HG03460 (cell line): ENCODE measurements around the gene SRPRB.

Source experiments
- ATAC-seq: cut with Tn5 transposase; IDR thresholded peaks from one replicate; pipeline ENCODE4 v1.9.1; 2021; ENCODE audit not compliant: unreplicated experiment

SRPRB gene

DNA sequence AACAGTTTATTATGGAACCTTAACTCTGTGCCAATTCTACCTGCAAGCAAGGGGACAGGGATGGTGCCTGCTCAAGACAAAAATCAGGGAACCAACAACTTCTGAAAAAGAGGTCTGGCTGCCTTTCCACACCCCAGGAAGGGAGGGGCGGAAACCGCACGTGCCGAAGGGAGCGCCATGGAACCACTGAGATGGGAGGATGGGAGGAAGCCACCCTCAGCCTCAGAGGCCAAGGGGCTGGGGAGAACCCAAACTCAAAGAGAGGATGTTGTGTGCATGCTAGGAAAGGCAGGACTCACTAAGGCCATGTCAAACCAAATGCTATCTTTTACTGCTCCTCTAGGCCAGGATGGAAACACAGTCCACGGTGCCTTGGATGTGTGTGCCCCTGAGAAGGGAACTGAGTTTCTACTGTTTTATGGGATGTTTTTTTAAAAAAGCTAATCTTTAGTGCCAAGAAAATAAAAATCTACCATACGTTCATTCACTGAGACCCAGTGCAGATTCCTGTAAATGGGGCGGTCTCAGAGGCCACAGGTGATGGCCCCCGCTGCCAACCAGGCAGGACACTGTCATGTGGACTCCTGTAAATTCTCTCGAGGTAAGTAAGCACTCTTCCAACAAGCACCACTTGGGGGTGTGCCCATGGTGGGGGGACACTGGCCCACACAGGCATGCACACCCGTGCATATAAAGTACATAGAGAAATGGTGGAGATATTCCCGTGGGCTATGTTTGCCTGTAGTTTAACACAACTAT, 20.5 kb downstream of the SRPRB start:
- ATAC-seq: no peak

DNA sequence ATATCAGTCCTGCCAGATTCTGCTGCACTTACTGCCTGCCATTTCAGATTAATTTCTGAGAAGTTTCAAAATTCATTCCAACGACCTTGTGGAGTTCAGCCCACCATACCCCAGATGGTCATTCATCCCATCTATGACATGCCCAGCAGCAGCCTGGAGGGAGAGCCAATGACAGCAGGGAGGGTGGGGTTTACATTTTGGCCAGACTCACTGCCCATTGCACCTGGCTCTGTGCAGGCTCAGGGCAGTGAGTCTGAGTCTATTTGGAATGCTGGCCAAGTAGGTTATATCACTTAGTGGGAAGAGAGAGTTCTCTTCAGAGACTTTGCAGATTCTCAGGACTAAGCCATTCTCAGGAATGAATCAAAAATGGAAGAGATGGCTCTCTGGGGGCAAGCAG, 21.5 kb downstream of the SRPRB start:
- ATAC-seq: no peak

DNA sequence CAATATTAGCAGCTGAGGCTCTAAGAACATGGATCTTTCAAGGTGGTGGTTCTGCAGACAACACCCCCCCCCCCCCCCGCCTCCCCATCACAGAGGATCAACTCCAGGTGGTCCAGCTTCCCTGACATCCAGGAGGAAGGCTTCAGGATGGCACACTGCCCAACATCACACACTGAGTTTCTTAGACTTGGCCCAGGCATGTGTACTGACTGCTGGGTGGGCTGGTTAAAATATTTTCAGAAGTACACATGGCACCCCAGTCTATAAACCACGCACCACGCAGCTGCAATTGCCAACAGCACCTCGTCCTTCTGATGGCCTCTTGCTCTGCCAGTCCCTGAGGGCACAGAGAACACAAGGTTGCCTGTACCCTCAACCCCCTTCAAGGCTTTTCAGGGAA, 22.1 kb downstream of the SRPRB start:
- no peak for ATAC-seq

DNA sequence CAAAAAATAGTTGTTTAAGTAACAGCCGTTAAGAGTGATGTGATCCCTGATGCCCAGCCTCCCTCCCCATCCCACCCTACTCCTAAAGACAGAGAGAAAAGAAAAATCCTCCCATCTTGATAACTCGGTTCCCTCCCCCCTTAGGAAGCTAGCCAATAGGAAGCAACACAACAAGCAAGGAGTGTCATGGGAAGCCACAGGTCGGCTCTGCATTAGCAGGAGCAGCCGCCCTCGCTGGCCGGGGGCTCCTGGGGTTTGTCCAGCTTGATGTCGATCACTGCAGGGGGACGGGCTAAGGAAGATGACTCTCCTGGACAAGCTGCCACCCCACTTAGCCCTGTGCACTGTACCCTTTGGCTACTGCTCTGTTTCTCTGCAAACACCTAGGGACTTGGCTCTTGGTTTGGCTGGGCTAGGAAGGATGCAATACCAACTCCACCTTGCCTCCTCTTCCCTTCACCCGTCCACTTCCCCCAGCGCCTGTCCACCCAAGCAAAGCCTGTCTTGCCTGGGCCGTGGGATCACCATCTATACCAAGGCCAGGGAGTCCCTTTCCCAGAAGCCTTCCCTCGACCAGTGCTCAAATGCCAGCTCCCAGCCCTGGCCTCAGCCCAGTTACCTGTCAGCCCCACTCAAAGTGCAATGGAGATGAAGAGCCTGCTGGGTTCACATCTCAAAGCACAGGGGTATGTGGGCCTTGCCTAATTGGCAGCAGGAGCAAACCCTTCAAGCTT, 23.1 kb downstream of the SRPRB start:
- ATAC-seq: no peak

DNA sequence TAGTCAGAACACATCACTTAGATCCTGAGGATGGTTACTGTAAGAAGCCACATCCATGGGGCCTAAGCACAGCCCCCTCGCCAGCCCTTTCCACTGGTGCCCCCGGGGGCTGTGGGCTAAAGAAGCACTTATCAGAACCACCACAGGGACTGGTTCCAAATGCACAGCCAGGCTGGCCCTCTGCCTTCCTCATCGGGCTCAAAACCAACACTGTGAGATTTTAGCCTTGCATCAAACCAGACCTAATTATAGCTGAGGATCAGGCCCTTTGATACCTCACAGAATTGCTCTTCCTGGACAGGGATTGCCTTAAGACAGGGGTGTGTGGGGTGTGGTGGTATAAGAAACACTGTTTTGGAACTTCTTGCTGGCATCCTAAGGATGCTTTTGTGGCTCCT, 23.7 kb downstream of the SRPRB start:
- no peak for ATAC-seq

DNA sequence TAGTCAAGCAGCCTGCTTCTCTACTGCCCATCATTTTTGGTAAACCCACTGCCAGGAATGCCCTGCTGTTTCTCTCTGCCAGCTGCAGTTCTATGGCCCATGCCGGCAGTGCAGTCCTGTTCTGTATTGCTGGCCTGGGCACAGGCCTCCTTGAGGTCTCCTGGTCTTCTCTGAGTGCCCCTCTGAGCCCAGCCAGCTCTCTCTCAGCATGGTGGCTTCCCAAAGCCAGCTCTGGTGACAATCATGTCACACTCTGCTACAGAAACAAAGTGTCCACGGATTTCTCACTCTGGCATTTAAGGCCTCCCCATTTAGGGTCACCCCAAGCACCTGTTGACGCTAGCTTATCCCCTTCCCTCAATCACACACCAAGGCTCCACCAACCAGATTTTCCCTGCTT, 24.5 kb downstream of the SRPRB start:
- no peak for ATAC-seq

DNA sequence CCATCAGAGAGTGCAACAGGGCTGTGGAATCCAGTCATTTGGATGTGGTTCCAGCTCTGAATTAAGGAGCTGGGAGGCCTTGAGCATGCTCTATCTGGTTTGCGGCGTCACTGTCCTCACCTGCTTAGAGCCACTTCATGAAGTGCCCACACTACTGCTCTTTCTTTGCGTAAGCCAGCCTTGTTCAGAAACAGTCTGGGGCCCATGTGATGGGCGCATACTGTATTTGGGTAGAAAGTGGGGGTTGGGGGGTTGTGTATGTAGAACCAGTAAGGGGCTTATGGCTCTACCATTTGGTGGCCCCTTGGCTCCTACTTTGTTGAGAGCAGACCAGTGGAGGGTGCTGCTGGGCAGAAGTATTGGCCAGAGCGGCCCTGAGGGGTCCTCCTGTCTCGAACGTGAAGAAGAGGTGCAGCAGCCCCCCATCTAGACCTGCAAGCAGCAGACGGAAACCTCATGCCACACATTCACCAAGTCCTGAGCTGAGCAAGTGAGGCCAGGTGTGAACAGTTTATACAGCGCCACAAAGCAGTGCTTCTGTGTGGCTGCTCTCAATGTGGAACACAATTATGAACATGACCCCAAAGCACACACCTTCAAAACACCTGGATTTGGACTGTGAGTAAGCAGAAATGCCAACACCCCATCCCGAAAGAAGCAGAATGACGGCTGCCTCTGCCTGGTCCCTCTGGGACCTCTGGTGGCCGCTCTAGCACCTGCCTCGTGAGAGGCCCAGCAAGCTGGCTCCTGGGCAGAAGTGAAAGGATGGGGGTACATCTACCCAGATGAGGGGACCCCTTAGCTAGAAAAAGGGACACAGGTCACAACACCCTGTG, 26.6 kb downstream of the SRPRB start:
- ATAC-seq: no peak

DNA sequence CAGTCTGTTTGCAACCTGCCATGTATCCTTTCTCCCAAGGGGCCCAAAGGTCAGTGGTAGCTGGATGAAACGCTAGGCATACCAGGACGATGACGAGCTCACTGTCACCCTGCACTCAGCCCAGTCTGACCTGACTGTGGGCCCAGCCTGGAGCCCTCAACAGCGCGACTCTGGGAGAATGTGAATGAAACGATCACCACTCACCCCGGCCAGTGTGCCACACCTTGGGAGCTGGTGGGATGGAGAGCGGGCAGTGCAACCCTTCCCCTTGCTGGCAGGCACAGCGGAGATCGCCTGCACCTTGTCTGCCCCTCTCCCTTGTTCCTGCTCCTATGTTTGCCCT, 27.2 kb downstream of the SRPRB start:
- ATAC-seq: no peak

DNA sequence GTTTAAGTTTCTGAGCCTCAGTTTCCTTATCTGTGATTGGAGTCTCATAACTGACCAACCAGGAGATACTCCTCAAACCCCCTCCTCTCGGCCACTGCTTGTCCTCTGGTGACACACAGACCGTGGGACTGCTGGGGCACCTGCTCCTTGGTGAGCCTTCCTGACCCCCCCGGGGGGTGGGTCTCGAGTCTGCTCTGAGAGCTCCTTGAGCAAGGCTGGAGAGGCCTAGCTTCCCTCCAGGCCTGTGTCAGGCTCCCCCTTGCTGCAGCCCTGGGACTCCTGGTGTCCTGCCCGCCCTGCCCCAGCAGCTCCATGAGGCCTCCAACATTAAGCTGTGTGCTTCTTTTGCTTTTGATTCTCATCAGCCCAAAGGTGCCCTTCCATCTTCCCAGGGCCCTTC, 27.7 kb downstream of the SRPRB start:
- no peak for ATAC-seq

DNA sequence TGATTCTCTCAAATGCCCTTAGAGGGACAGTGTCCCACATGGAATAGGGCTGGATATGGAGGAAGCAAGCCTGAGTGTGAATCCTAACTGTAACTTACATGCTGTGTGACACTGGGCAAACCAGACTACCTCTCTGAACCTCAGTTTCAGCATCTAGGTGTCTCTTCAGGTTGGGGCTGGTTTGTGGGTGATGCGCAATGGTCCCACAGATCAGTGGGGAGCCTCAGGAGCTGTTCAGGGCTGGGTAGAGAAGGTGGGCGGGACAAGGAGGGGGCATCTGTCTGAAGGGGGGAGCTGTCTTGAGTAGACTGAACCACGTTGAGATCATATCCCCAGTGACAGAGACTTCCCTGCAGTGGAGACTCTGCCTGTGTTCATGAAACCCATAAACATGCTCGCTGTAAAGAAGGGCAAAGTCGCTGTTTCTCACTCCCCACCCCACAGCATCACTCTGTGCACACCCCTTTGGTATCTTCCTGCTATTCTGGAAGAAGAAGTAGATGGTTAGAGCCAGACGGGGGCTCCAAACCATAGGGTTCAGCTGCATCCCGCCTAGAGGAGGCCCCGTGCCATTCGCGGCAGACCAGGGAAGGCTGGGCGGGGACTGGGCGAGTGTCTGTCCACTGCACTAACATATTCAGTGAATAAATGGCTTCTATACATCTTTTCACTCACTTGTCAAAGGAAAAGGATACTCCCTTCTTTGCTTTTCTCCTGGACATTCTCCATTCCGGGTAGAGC, 28.4 kb downstream of the SRPRB start:
- no peak for ATAC-seq

DNA sequence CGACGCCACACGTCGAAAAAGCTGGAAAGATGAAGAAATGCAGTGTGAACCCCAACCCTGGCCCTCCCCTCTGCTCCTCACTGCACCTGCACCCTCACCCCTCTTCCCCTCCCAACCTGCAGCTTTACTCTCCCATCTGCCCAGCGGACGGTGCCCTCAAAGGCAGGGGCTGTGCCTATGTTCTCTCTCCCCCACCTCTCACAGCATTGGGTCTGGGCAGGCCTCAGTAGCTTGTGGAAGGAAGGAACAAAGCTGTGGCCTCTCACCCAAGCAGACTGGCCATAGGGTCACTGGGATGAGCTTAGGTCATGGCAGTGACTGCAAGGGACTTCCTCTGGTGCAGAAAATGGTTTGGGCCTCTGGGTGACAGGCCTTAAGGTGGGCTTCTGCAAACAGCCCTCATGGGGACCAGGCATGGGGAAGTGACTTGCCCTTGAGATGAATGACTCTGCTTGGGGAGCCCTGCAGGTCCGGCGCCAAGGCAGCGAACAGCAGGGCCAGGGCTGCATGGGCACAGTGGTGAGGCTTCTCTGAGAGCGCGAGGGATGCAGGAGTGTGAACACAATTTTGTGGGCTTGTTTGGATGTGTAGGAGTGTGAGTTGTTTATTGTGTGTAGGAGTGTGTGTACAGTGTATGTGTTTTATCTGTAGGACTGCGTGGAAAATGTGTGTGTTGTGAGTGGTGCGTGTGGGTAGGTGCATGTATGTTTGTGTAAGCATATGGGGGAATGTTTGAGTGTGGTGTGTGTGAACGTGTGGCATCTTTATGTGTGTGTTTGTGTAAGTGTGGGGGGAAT, 29.2 kb downstream of the SRPRB start:
- no peak for ATAC-seq

DNA sequence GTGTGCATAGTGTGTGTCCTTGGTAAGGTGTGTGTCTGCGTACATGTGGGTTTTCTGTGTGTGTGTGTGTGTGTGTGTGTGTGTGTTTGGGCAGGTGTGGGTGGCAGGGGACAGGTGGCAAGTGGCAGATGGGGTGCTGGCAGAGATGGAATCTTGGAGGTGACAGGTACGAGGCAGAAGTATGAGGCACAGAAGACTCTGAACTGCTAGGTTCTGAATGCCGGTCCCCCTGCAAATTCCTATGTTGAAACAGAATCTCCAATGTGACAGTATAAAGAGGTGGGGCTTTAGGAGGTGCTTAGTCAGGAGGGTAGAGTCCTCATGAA, 29.8 kb downstream of the SRPRB start:
- no peak for ATAC-seq

DNA sequence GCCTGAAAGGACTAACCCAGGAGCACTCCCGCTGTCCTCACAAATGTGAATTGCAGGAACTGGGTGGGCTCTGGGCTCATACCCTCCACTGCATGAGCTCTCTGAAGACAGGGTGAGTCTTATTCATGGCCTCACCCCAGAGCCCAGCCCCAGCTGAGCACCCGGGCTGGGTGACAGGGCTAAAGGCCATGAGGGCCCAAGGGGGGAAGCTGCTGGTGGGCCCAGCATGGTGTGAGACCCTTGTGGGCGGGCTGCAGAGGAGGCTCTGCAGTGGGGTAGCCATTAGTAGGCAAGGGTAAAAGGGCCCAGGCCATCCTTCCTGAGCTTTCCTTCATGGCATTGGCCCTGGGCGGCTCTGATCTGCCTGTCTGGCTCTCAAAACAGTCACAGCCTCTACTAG, 30.3 kb downstream of the SRPRB start:
- ATAC-seq: no peak

DNA sequence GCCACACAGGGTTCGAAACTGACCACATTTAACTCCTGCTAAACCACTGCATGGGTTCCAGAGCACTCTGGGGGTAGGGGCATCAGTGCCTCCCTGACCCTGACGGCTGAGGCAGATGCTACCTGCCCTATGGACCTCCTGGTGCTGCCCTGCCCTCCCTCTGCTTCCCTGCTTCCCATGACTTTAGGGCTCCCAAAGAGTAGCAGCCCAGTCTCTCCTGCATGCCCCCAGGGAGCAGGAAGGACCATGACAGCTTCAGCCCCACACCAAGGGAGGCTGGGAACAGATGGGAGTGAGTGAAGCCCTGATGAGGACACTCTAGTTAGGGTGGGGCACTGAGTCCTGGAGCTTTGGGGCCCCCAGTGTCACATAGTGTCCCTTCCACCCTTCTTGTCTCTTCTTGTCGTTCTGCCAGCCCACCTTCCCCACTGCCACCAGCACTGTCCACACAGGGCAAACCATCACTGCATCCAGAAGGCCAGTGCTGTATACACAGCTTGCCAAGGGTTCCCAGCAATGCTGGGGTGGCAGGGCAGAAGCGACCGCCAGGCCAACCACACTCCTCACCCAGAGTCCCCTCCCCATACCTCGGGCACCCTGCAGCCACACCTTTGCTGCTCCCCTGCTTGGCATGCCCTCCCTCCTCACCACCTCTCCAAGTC, 31.0 kb downstream of the SRPRB start:
- ATAC-seq: no peak

DNA sequence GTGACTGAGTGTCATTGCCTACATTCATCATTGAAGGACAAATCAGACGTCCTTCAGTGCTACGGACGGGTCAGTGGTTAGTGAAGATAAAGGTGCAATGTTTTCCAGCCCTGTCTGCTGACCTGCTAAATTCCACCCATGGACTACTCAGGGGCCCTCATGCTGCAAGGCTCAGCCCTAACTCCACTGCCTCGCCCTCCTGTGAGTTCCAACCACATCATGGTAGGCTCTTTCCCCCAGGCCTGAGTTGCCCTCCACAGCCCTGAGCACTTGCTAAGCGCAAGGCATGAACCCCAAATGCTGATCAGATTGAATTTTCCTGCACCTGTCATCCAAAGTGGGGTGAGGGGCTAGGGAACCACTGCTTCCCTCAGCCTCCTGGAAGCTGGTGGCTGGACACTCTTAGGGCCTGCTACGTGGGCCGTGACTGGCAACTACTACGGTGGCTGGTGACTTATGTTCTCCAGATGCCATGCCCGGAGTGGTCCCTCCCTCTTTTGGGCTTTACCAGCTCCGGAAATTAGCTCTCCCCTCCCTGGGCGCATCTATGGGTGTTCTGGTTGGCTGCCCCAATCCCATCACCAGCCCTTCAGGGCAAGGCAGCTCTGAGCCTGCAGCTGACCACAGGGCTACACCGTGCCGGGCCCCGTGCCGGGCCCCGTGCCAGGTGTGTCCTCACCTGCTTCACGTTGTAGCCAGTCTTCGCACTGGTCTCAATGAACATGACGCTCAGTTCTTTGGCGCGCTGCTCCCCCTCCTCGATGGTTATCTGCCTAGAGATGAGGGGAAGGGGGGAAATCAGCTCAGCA, 32.1 kb downstream of the SRPRB start:
- ATAC-seq: no peak

DNA sequence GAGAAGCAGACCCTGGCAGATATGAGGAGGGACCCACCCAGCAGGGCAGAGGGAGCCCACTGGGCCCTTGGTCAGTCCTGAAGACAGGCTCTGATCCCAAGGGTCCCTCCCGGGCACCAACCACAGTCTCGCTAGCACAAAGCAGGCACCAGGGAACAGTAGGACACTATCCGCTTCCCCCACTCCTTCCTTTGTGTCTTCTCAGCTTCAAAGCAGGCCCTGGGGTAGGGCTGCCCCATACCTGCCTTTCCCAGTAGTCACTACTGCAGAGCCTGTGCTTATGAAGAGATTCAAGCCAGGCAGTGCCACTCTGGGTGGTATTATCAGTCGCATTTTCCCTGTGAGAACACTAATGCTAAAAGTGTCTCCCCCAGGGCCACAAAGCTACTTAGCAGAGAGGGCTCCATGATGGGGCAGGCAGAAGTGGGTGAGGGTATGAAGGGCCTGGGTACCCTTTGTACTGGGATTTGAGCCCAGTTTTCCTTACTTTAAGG, 32.7 kb downstream of the SRPRB start:
- no peak for ATAC-seq

DNA sequence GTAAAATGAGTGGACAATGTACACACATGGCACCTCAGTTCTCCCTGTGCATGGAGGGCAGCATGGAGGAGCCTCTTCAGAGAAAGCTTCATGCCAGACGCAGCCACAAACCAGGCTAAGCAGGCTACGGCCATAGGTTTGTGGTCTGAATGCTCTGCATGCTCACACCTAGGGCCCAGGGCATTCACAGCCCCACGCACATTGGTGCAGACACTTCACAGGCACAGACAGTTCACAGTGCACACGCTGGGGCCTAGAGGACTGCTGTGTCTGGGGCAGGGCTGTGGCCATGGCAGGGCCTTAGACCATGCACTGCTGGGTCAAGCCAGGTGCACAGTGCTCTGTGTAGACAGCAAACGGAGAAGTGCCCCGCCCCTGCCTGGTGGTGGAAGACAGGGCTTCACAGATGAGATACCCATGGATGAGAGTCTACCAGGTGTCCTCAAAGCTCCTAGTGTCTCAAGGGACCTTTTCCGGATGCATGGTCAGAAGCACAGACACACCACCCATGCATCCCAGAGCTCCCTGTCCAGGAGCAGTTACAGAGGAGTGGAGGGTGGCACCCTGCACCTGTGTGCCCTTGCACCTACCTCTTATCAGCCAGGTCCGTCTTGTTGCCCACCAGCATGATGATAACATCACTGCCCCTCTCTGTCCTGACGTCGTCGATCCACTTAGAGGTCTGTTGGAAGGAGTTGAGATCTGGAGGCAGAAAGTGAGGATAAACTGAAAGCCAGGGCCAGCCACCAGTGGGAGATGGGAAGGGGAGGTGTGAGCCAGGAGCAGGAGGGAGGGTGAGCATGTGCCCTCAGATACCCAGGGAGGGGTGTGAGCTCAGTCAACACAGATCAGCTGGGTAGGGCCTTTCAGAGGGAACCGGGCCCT, 33.5 kb downstream of the SRPRB start:
- ATAC-seq: no peak
